ENCODE data around the gene RHBDL1.
A peak's percentile ranks its signal among the peaks of the same experiment; 100 is the strongest.

DNA sequence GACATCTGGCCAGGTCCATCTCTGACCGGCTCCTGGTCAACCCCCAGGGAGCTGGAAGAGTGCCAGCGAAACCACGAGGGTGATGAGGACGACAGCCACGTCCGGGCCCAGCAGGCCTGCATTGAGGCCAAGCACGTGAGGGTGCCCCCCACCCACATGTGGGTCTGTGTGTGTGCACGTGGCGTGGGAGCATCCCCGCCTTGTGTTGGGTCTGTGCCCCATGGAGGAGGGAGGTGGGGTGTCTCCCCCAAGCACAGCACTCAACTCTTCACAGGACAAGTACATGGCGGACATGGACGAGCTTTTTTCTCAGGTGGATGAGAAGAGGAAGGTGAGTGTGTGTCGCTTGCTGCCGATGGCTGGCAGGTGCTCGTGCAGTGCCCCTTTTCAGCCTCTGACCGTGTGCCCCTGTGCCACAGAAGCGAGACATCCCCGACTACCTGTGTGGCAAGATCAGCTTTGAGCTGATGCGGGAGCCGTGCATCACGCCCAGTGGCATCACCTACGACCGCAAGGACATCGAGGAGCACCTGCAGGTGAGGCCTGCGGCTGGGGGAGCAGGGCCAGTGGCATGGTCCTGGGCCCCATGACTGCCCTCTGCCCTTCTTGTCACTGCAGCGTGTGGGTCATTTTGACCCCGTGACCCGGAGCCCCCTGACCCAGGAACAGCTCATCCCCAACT is 6.4 kb downstream of the RHBDL1 start:
- TF ChIP-seq CTCF (conservative IDR thresholded peaks at IDR 0.05; ENCODE audit: low read depth in 2 of 2) = no peak
- peak; percentile 3; the same call in 1 of the 2 replicates for TF ChIP-seq POLR2AphosphoS5 (IDR thresholded peaks at IDR 0.05; ENCODE audit: low read depth)
- no peak for TF ChIP-seq EZH2 (IDR thresholded peaks at IDR 0.05; ENCODE audit: low read depth, unreplicated experiment)
